DND-41 (cell line): ENCODE measurements around the gene NRXN2.
A peak's percentile ranks its signal among the peaks of the same experiment; 100 is the strongest.

Experiments used
- CTCF ChIP-seq: IDR thresholded peaks from 2 replicates; pipeline ENCODE4 v1.5.1; 2012; ENCODE audit warnings: borderline replicate concordance, low read length, moderate library complexity, mild to moderate bottlenecking; ENCODE audit not compliant: poor library complexity, severe bottlenecking; ENCODE audit errors: extremely low read depth
- EZH2 ChIP-seq: IDR thresholded peaks from 3 replicates; pipeline ENCODE4 v1.6.1; 2012; ENCODE audit warnings: borderline replicate concordance, low read depth, mild to moderate bottlenecking, moderate library complexity, low read length, inconsistent platforms; ENCODE audit not compliant: severe bottlenecking

GRCh38 chr11:64750361-64751054 is 27.5 kb upstream of the NRXN2 start:
- peak; percentile 19 for TF ChIP-seq CTCF
- TF ChIP-seq EZH2: no peak
